Liver (tissue), 3 donors: ENCODE data around the gene SNX3.
"Not testable (repeated sequence)": the region's sequence is repeated elsewhere in the genome, so short reads cannot be mapped to it uniquely, and the experiment has no call there.

Source experiments
- JUND ChIP-seq, 2 donors: IDR thresholded peaks; 2 replicates each; pipeline ENCODE4 v1.6.1; 2016; ENCODE audit warnings: antibody characterized with exemption in 2 of 2
- MAX ChIP-seq: IDR thresholded peaks from 2 replicates; pipeline ENCODE4 v1.6.1; 2016; ENCODE audit warnings: antibody characterized with exemption
- TAF1 ChIP-seq: conservative IDR thresholded peaks from 2 replicates; pipeline ENCODE4 v1.6.1; 2016; ENCODE audit warnings: antibody characterized with exemption, mild to moderate bottlenecking
- YY1 ChIP-seq: IDR thresholded peaks from 2 replicates; pipeline ENCODE4 v1.6.1; 2016; ENCODE audit warnings: antibody characterized with exemption, mild to moderate bottlenecking
- ZBTB33 ChIP-seq: IDR thresholded peaks from 2 replicates; pipeline ENCODE4 v1.6.1; 2016; ENCODE audit warnings: antibody characterized with exemption
- TF ChIP-seq, protein P1 (sequence below): fragments of 150-350 bp; IDR thresholded peaks from 2 replicates; pipeline ENCODE4 v1.5.1; 2017; ENCODE audit warnings: improper control_type of control experiment, low read depth, low read length; ENCODE audit not compliant: missing input control
- donor health status: healthy.
- donor health status: healthy.

- TF ChIP-seq, protein P1, sequence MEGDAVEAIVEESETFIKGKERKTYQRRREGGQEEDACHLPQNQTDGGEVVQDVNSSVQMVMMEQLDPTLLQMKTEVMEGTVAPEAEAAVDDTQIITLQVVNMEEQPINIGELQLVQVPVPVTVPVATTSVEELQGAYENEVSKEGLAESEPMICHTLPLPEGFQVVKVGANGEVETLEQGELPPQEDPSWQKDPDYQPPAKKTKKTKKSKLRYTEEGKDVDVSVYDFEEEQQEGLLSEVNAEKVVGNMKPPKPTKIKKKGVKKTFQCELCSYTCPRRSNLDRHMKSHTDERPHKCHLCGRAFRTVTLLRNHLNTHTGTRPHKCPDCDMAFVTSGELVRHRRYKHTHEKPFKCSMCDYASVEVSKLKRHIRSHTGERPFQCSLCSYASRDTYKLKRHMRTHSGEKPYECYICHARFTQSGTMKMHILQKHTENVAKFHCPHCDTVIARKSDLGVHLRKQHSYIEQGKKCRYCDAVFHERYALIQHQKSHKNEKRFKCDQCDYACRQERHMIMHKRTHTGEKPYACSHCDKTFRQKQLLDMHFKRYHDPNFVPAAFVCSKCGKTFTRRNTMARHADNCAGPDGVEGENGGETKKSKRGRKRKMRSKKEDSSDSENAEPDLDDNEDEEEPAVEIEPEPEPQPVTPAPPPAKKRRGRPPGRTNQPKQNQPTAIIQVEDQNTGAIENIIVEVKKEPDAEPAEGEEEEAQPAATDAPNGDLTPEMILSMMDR, result not testable (repeated sequence)
- not testable (repeated sequence) for TF ChIP-seq JUND (IDR thresholded peaks at IDR 0.05); TAF1; ZBTB33; MAX; YY1
Observed at GRCh38 chr6:108269955-108270354, 9.1 kb upstream of the SNX3 start.
